ENCODE results near the gene SHB. TPM values are rescaled to one million over a fixed set of nuclear protein-coding genes. Genes with fewer than 3 reads are reported as not detected.

SHB gene
- total RNA-seq, 1 experiment from 2014 or later, result 29.6 TPM

- POLR2A ChIA-PET, result no interaction called here
- H3K4me3 Mint-ChIP-seq (ENCODE audit: unreplicated experiment), result no peak overlapping the region
- H3K27me3 Mint-ChIP-seq (ENCODE audit: insufficient read depth, unreplicated experiment), result no peaks in the 10 kb centered on the region
- intact Hi-C loops (cut with micrococcal nuclease), result no loop called here
- no peak overlapping the region for H3K27ac Mint-ChIP-seq (ENCODE audit: low read depth, unreplicated experiment)
- peaks cover 33% of the 10 kb centered on the region for H3K4me1 Mint-ChIP-seq (ENCODE audit: insufficient read depth, unreplicated experiment)
- TF ChIP-seq CTCF (IDR thresholded peaks at IDR 0.05; ENCODE audit: unreplicated experiment), result no peak
- peaks cover 17% of the 10 kb centered on the region for H3K36me3 Mint-ChIP-seq (ENCODE audit: insufficient read depth, unreplicated experiment)
- DNase-seq (ENCODE audit: unreplicated experiment), result no peak
- CTCF ChIA-PET, result interaction anchor here (1.1 kb wide), 2 partner anchors 25 to 114 kb away, joined by 3 read pairs; no protein-coding TSS in a partner anchor
- H3K9me3 Mint-ChIP-seq (ENCODE audit: unreplicated experiment), result no peaks in the 10 kb centered on the region
- BruUV-seq (replicated peaks), result no TSS peak
These were observed 123.0 kb downstream of the SHB start for GRCh38 chr9:37946041-37946440.

GRCh38 chr9:37944671-37945481, 124.2 kb downstream of the SHB start:
- DNase-seq (ENCODE audit: unreplicated experiment), result peak; percentile 74
- Mint-ChIP-seq H3K4me1 (ENCODE audit: insufficient read depth, unreplicated experiment) (peaks cover 33% of the 10 kb centered on the region), H3K27ac (ENCODE audit: low read depth, unreplicated experiment) (peak overlapping the region; percentile 53), H3K9me3 (ENCODE audit: unreplicated experiment) (no peaks in the 10 kb centered on the region), H3K4me3 (ENCODE audit: unreplicated experiment) (no peak overlapping the region), H3K36me3 (ENCODE audit: insufficient read depth, unreplicated experiment) (peaks cover 7% of the 10 kb centered on the region), H3K27me3 (ENCODE audit: insufficient read depth, unreplicated experiment) (no peaks in the 10 kb centered on the region)
- CTCF ChIA-PET, result interaction anchor here (0.6 to 1.1 kb wide), 4 partner anchors 26 to 568 kb away, joined by 3 read pairs; no protein-coding TSS in a partner anchor
- intact Hi-C loops (cut with micrococcal nuclease), result no loop called here
- TF ChIP-seq CTCF (IDR thresholded peaks at IDR 0.05; ENCODE audit: unreplicated experiment), result no peak
- POLR2A ChIA-PET, result interaction anchor here (0.6 to 1.5 kb wide), 4 partner anchors 22 to 122 kb away, joined by 3 read pairs; no protein-coding TSS in a partner anchor
- no TSS peak for BruUV-seq (replicated peaks)

GRCh38 chr9:37944266-37944650, 124.8 kb downstream of the SHB start:
- Mint-ChIP-seq H3K27ac (ENCODE audit: low read depth, unreplicated experiment) (peak overlapping the region; percentile 53), H3K4me1 (ENCODE audit: insufficient read depth, unreplicated experiment) (peaks cover 37% of the 10 kb centered on the region), H3K9me3 (ENCODE audit: unreplicated experiment) (no peaks in the 10 kb centered on the region), H3K36me3 (ENCODE audit: insufficient read depth, unreplicated experiment) (peaks cover 9% of the 10 kb centered on the region), H3K27me3 (ENCODE audit: insufficient read depth, unreplicated experiment) (no peaks in the 10 kb centered on the region), H3K4me3 (ENCODE audit: unreplicated experiment) (peak overlapping the region; percentile 38)
- POLR2A ChIA-PET, result interaction anchor here (0.9 to 1.5 kb wide), 3 partner anchors 23 to 122 kb away, joined by 3 read pairs; no protein-coding TSS in a partner anchor
- CTCF ChIA-PET, result no interaction called here
- intact Hi-C loops (cut with micrococcal nuclease), result no loop called here
- no peak for TF ChIP-seq CTCF (IDR thresholded peaks at IDR 0.05; ENCODE audit: unreplicated experiment)
- BruUV-seq (replicated peaks), result no TSS peak
- peak; percentile 44 for DNase-seq (ENCODE audit: unreplicated experiment)

GRCh38 chr9:37943345-37944265, 125.4 kb downstream of the SHB start:
- peak; percentile 88 for DNase-seq (ENCODE audit: unreplicated experiment)
- H3K4me3 Mint-ChIP-seq (ENCODE audit: unreplicated experiment), result peak overlapping the region; percentile 38
- POLR2A ChIA-PET, result interaction anchor here (1.0 to 1.5 kb wide), 2 partner anchors 23 to 123 kb away, joined by 3 read pairs; no protein-coding TSS in a partner anchor

More at GRCh38 chr9:37943345-37944265, 125.4 kb downstream of the SHB start:
- intact Hi-C loops (cut with micrococcal nuclease), result no loop called here
- CTCF ChIA-PET, result interaction anchor here (0.6 to 1.4 kb wide), 4 partner anchors 15 to 217 kb away, joined by 3 to 5 read pairs (median 3); no protein-coding TSS in a partner anchor
- TF ChIP-seq CTCF (IDR thresholded peaks at IDR 0.05; ENCODE audit: unreplicated experiment), result no peak
- H3K4me1 Mint-ChIP-seq (ENCODE audit: insufficient read depth, unreplicated experiment), result peaks cover 43% of the 10 kb centered on the region
- H3K9me3 Mint-ChIP-seq (ENCODE audit: unreplicated experiment), result no peaks in the 10 kb centered on the region
- no peaks in the 10 kb centered on the region for H3K27me3 Mint-ChIP-seq (ENCODE audit: insufficient read depth, unreplicated experiment)
- peaks cover 9% of the 10 kb centered on the region for H3K36me3 Mint-ChIP-seq (ENCODE audit: insufficient read depth, unreplicated experiment)
- BruUV-seq (replicated peaks), result no TSS peak
- H3K27ac Mint-ChIP-seq (ENCODE audit: low read depth, unreplicated experiment), result peak overlapping the region; percentile 32
